A549 (cell line): ENCODE data around the gene ATL2. TPM values are rescaled to one million over a fixed set of nuclear protein-coding genes. Genes with fewer than 3 reads are reported as not detected.

Source experiments
- ATAC-seq, 2 experiments: fragments of 200-7000 bp in 1 of 2; fragments of >200 bp in 1 of 2; cut with Nextera tagmentation in 1 of 2; cut with Tn5 transposase in 1 of 2; 3 replicates each; pipeline versions ENCODE4 v1.8.0 to v1.9.1; 2018 to 2020; ENCODE audit warnings: mild to moderate bottlenecking in 1 of 2, moderate library complexity in 1 of 2
- CTCF ChIA-PET: fragments of 300-600 bp; sonication (Branson Sonifier 250); formaldehyde crosslinking; extraction: SDS; loops from one replicate; lab custom pipeline; 2021; ENCODE audit warnings: antibody characterized with exemption, inconsistent platforms; lab: Yijun Ruan, JAX
- POLR2A ChIA-PET: fragments of 350-600 bp; formaldehyde crosslinking; extraction: SDS; loops from one replicate; lab custom pipeline; 2021; ENCODE audit warnings: antibody characterized with exemption, inconsistent platforms; lab: Yijun Ruan, JAX
- DNase-seq, 2 experiments: peaks; one replicate each; pipeline versions ENCODE4 v3.0.0 to v3.0.0-alpha.2; 2011 to 2016; ENCODE audit warnings: low read depth in 1 of 2, low spot score in 1 of 2
- FAIRE-seq: peaks from 2 replicates; lab custom pipeline; 2011; peaks lifted over from hg19 to GRCh38; lab: Jason Lieb, UNC
- H3K27ac ChIP-seq, 2 experiments: fragments of >200 bp; sonication (Bioruptor Twin); formaldehyde crosslinking; 3 replicates each; pipeline ENCODE4 v1.5.1; 2016 to 2017
- H3K4me1 ChIP-seq: fragments of >200 bp; sonication (Bioruptor Twin); formaldehyde crosslinking; 3 replicates; pipeline ENCODE4 v1.6.1; 2016
- H3K4me2 ChIP-seq: fragments of >200 bp; sonication (Bioruptor Twin); formaldehyde crosslinking; 3 replicates; pipeline ENCODE4 v1.6.1; 2016
- H3K4me3 ChIP-seq: fragments of >200 bp; sonication (Bioruptor Twin); formaldehyde crosslinking; 3 replicates; pipeline ENCODE4 v1.5.1; 2016
- H3K9me3 ChIP-seq: fragments of >200 bp; sonication (Bioruptor Twin); formaldehyde crosslinking; 3 replicates; pipeline ENCODE4 v1.6.1; 2016
- BHLHE40 ChIP-seq: IDR thresholded peaks from 2 replicates; pipeline ENCODE4 v1.6.1; 2012; ENCODE audit warnings: low read depth, low read length, inconsistent platforms
- CBX2 ChIP-seq: fragments of 200-600 bp; sonication (generic); IDR thresholded peaks from 2 replicates; pipeline ENCODE4 v1.6.1; 2016; ENCODE audit warnings: low read depth, mild to moderate bottlenecking, borderline replicate concordance
- CEBPB ChIP-seq, 2 experiments: fragments of >200 bp in 1 of 2; sonication (Bioruptor Twin) in 1 of 2; formaldehyde crosslinking in 1 of 2; IDR thresholded peaks; 2 replicates each; pipeline ENCODE4 v1.6.1; 2012 to 2016
- EHMT2 ChIP-seq: fragments of 200-600 bp; sonication (generic); IDR thresholded peaks from 2 replicates; pipeline ENCODE4 v1.6.1; 2016; ENCODE audit warnings: antibody characterized with exemption, low read depth, mild to moderate bottlenecking, moderate library complexity
- EP300 ChIP-seq, 2 experiments: fragments of >200 bp; sonication (Bioruptor Twin); formaldehyde crosslinking; IDR thresholded peaks; 2 replicates in 1 of 2; 3 replicates in 1 of 2; pipeline ENCODE4 v1.6.1; 2016 to 2017
- ESRRA ChIP-seq: fragments of 150-350 bp; IDR thresholded peaks from 2 replicates; pipeline ENCODE4 v1.6.1; 2014; ENCODE audit warnings: mild to moderate bottlenecking, low read length, borderline replicate concordance
- GATA3 ChIP-seq: IDR thresholded peaks from 2 replicates; pipeline ENCODE4 v1.6.1; 2012; ENCODE audit warnings: borderline replicate concordance
- HDAC2 ChIP-seq: fragments of 200-600 bp; sonication (generic); IDR thresholded peaks from 2 replicates; pipeline ENCODE4 v1.6.1; 2016
- HEYL ChIP-seq: fragments of 250-450 bp; sonication (Bioruptor Pico); IDR thresholded peaks from 2 replicates; pipeline ENCODE4 v1.8.0; 2021; ENCODE audit warnings: mild to moderate bottlenecking, moderate library complexity
- HOXA7 ChIP-seq: fragments of 250-450 bp; sonication (Bioruptor Pico); IDR thresholded peaks from 2 replicates; pipeline ENCODE4 v1.5.0; 2020; ENCODE audit warnings: mild to moderate bottlenecking, moderate library complexity
- HOXB13 ChIP-seq: fragments of 250-450 bp; sonication (Bioruptor Pico); IDR thresholded peaks from 2 replicates; pipeline ENCODE4 v1.5.0; 2020; ENCODE audit warnings: low read depth, mild to moderate bottlenecking, moderate library complexity
- MAZ ChIP-seq: fragments of 150-350 bp; IDR thresholded peaks from 2 replicates; pipeline ENCODE4 v1.6.1; 2014; ENCODE audit warnings: antibody characterized with exemption, low read depth, low read length, borderline replicate concordance
- NFE2L2 ChIP-seq: fragments of 150-350 bp; conservative IDR thresholded peaks from 2 replicates; pipeline ENCODE4 v1.6.1; 2014; ENCODE audit warnings: low read length
- NR3C1 ChIP-seq: fragments of >200 bp; sonication (Bioruptor Twin); formaldehyde crosslinking; IDR thresholded peaks from 3 replicates; pipeline ENCODE4 v1.6.1; 2017
- POLR2A ChIP-seq: IDR thresholded peaks from 2 replicates; pipeline ENCODE4 v1.6.1; 2012; ENCODE audit warnings: mild to moderate bottlenecking, low read length
- POLR2AphosphoS2 ChIP-seq: conservative IDR thresholded peaks from 2 replicates; pipeline ENCODE4 v1.6.1; 2012; ENCODE audit warnings: low read length, improper control_type of control experiment, inconsistent platforms
- RARB ChIP-seq: fragments of 250-450 bp; sonication (Bioruptor Pico); IDR thresholded peaks from 2 replicates; pipeline ENCODE4 v1.8.0; 2021; ENCODE audit warnings: mild to moderate bottlenecking, moderate library complexity
- RCOR1 ChIP-seq: fragments of 150-350 bp; IDR thresholded peaks from 2 replicates; pipeline ENCODE4 v1.6.1; 2014; ENCODE audit warnings: antibody characterized with exemption, low read length, low read depth
- RFX5 ChIP-seq: fragments of 450-650 bp; IDR thresholded peaks from 2 replicates; pipeline ENCODE4 v1.7.1; 2014; ENCODE audit warnings: antibody characterized with exemption, mild to moderate bottlenecking, moderate library complexity
- SMC3 ChIP-seq: fragments of >200 bp; sonication (Bioruptor Twin); formaldehyde crosslinking; IDR thresholded peaks from 3 replicates; pipeline ENCODE4 v1.6.1; 2018; ENCODE audit warnings: inconsistent platforms
- TFCP2L1 ChIP-seq: fragments of 250-450 bp; sonication (Bioruptor Pico); IDR thresholded peaks from 2 replicates; pipeline ENCODE4 v1.5.0; 2021; ENCODE audit warnings: mild to moderate bottlenecking
- ZNF302 ChIP-seq: fragments of 250-450 bp; sonication (Bioruptor Pico); IDR thresholded peaks from 2 replicates; pipeline ENCODE4 v1.9.0; 2021; ENCODE audit warnings: inconsistent platforms, mild to moderate bottlenecking, moderate library complexity
- ZSCAN20 ChIP-seq: fragments of 250-450 bp; sonication (Bioruptor Pico); IDR thresholded peaks from 2 replicates; pipeline ENCODE4 v1.8.0; 2022; ENCODE audit warnings: mild to moderate bottlenecking, moderate library complexity
- WGBS: methylation state at CpG from one replicate; pipeline ENCODE4 v1.1.6; 2017; ENCODE audit errors: missing lambda C conversion rate; 5-methylcytosine and 5-hydroxymethylcytosine counted together
- polyA plus RNA-seq, 4 experiments: library from polyadenylated mRNA; depleted of rRNA in 3 of 4; stranded (reverse); fragments of >200 nt; fragmentation: RNase III in 1 of 4; extraction: RNeasy Plus Mini Kit Qiagen cat#74134 plus additional on column Dnase treatment in 1 of 4; gene quantifications; 2 replicates in 3 of 4; 3 replicates in 1 of 4; pipeline ENCODE4 v1.2.3, GENCODE V29; 2011 to 2017
- TF ChIP-seq, protein P1 (sequence below): fragments of 450-650 bp; IDR thresholded peaks from 2 replicates; pipeline ENCODE4 v1.6.1; 2014; ENCODE audit warnings: antibody characterized with exemption
- TF ChIP-seq, protein P2 (sequence below): IDR thresholded peaks from 2 replicates; pipeline ENCODE4 v1.6.1; 2012; ENCODE audit warnings: low read depth, borderline replicate concordance
- TF ChIP-seq, protein P3 (sequence below): fragments of >200 bp; sonication (Bioruptor Twin); formaldehyde crosslinking; IDR thresholded peaks from 3 replicates; pipeline ENCODE4 v1.5.1; 2016

Gene ATL2
- polyA plus RNA-seq, 2 of the 4 experiments (the other 2 are of a cell fraction): 77.6 to 85.3 TPM

DNA sequence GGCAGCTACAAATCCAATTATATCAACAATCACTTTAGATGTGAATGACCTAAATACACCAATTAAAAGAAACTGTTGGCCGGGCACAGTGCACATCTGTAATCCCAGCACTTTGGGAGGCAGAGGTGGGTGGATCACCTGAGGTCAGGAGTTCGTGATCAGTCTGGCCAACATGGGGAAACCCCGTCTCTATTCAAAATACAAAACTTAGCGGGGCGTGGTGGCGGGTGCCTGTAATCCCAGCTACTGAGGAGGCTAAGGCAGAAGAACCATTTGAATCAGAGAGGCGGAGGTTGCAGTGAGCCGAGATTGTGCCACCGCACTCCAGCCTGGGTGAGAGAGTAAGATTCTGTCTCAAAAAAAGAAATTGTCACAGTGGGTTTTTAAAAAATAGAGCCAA lies 49.5 kb downstream of the ATL2 start:
- Histone ChIP-seq H3K4me1 (no peaks in the 10 kb centered on the region), H3K4me3 (no peak overlapping the region), H3K4me2 (no peak overlapping the region), H3K27ac (no peak overlapping the region), H3K9me3 (peaks cover 17% of the 10 kb centered on the region; the same call in 2 of the 3 replicates)
- ATAC-seq (no peak), FAIRE-seq (no peak), DNase-seq (no peak)
- ChIA-PET POLR2A (interaction anchor here (1.9 kb wide), 1 partner anchor 49 kb away, joined by 5 read pairs; no protein-coding TSS in a partner anchor), CTCF (interaction anchor here (0.7 to 4.6 kb wide), 5 partner anchors 12 to 208 kb away, joined by 4 to 27 read pairs (median 4); no protein-coding TSS in a partner anchor)
- 96% methylated on average over 9 of the region's 9 CpGs for WGBS
- TF ChIP-seq CBX2 (no peak), BHLHE40 (no peak), ZSCAN20 (CRISPR knock-in tag) (no peak), NFE2L2 (no peak), ESRRA (no peak), HOXB13 (CRISPR knock-in tag) (no peak), HDAC2 (no peak), HEYL (no peak), POLR2AphosphoS2 (no peak), POLR2A (no peak), RARB (CRISPR knock-in tag) (no peak), EP300 (IDR thresholded peaks at IDR 0.05) (no peak), CEBPB (IDR thresholded peaks at IDR 0.05) (no peak), EHMT2 (no peak), SMC3 (no peak), RCOR1 (no peak), RFX5 (no peak), ZNF302 (no peak)
- TF ChIP-seq, protein P1, sequence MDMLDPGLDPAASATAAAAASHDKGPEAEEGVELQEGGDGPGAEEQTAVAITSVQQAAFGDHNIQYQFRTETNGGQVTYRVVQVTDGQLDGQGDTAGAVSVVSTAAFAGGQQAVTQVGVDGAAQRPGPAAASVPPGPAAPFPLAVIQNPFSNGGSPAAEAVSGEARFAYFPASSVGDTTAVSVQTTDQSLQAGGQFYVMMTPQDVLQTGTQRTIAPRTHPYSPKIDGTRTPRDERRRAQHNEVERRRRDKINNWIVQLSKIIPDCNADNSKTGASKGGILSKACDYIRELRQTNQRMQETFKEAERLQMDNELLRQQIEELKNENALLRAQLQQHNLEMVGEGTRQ: no peak
- TF ChIP-seq, protein P2, sequence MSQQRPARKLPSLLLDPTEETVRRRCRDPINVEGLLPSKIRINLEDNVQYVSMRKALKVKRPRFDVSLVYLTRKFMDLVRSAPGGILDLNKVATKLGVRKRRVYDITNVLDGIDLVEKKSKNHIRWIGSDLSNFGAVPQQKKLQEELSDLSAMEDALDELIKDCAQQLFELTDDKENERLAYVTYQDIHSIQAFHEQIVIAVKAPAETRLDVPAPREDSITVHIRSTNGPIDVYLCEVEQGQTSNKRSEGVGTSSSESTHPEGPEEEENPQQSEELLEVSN: no peak

DNA sequence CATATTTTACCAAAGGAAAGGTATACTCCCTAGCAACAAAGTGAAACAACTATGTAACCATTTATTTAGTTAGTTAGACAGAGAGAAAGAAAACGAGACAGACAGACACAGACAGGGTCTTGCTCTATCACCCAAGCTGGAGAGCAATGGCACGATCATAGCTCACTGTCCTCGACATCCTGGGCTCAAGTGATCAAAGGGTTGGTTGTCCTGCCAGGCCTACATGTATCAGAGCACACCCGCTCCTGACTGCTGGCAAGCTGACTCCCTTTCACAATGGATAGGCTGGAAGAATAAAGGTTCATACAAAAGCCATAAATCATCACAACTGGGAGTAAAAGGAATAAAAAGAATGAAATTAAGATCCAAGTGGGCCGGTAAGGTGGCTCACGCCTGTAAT lies 53.5 kb downstream of the ATL2 start:
- TF ChIP-seq EHMT2: no peak
- no peak for TF ChIP-seq RARB (CRISPR knock-in tag)
- no peak for TF ChIP-seq HOXA7 (CRISPR knock-in tag)
- no peak for TF ChIP-seq CEBPB (IDR thresholded peaks at IDR 0.05)
- no peak for TF ChIP-seq RCOR1
- TF ChIP-seq, protein P3, sequence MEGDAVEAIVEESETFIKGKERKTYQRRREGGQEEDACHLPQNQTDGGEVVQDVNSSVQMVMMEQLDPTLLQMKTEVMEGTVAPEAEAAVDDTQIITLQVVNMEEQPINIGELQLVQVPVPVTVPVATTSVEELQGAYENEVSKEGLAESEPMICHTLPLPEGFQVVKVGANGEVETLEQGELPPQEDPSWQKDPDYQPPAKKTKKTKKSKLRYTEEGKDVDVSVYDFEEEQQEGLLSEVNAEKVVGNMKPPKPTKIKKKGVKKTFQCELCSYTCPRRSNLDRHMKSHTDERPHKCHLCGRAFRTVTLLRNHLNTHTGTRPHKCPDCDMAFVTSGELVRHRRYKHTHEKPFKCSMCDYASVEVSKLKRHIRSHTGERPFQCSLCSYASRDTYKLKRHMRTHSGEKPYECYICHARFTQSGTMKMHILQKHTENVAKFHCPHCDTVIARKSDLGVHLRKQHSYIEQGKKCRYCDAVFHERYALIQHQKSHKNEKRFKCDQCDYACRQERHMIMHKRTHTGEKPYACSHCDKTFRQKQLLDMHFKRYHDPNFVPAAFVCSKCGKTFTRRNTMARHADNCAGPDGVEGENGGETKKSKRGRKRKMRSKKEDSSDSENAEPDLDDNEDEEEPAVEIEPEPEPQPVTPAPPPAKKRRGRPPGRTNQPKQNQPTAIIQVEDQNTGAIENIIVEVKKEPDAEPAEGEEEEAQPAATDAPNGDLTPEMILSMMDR: no peak
- no peak for TF ChIP-seq NR3C1
- no peak for TF ChIP-seq TFCP2L1
- TF ChIP-seq MAZ: no peak
- no peak for TF ChIP-seq GATA3
- CTCF ChIA-PET: interaction anchor here (1.7 kb wide), 1 partner anchor 186 kb away, joined by 5 read pairs; no protein-coding TSS in a partner anchor
- POLR2A ChIA-PET: no interaction called here
- WGBS: 89% methylated on average over 6 of the region's 6 CpGs
- Histone ChIP-seq H3K4me2 (no peak overlapping the region), H3K4me1 (no peaks in the 10 kb centered on the region), H3K4me3 (no peak overlapping the region), H3K27ac (no peak overlapping the region), H3K9me3 (no peaks in the 10 kb centered on the region)
- DNase-seq (no peak), FAIRE-seq (no peak), ATAC-seq (no peak)
